GM18520 (cell line): ENCODE measurements around the gene SPATA45.
"Not testable (repeated sequence)": the region's sequence is repeated elsewhere in the genome, so short reads cannot be mapped to it uniquely, and the experiment has no call there.

ENCODE experiments used
- ATAC-seq: cut with Tn5 transposase; IDR thresholded peaks from one replicate; pipeline ENCODE4 v1.9.1; 2021; ENCODE audit not compliant: unreplicated experiment

SPATA45 gene

GRCh38 chr1:212847549-212847948 is at the start of gene SPATA45:
Gene SPATA45 (minus strand): TSS chr1:212847649. CDS start chr1:212836149, 11,500 bp downstream.
- ATAC-seq, result no peak

- no peak for ATAC-seq
Measured at GRCh38 chr1:212892108-212892507, 44.7 kb upstream of the SPATA45 start.

GRCh38 chr1:212884592-212884991 is 37.1 kb upstream of the SPATA45 start:
- no peak for ATAC-seq

- ATAC-seq, result no peak
Measured at GRCh38 chr1:212879947-212880690, 32.7 kb upstream of the SPATA45 start.

DNA sequence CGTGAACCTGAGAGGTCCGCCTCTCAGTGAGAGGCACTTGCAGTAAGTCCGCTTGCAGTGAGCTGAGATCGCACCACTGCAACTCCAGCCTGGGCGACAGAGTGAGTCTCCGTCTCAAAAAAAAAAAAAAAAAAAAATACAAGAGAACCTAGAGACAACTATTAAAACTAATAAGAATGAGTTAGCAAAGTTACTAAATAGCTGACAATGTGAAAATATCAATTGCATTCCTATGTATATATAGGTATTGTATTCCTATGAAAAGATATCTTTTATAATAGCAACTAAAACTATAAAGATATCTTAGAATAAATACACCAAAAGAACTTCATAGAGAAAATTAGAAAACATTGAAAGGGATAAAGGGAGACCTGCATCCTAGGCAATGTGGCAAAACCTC is 31.0 kb upstream of the SPATA45 start:
- no peak for ATAC-seq

GRCh38 chr1:212873518-212873917 is 26.1 kb upstream of the SPATA45 start:
- peak; percentile 80 for ATAC-seq

- no peak for ATAC-seq
Measured at GRCh38 chr1:212871976-212872375, 24.5 kb upstream of the SPATA45 start.

DNA sequence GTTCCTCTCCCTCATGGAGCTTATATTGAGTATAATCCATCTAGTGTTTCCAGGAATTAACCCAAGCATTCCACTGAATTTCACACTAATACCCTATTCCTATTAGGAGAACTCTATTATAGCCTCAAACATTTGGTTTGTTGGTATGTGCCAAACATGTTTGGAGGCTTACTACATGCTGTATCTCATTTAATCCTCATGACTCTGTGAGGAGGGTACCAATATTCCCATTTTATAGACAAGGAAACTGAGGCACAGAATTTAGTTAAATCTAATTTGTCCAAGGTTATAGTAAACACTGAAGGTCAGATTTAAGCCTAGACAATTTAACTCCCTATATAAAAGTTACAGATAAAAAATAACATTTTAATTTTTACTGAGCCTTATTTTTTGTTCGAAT is 19.7 kb upstream of the SPATA45 start:
- ATAC-seq, result no peak

- ATAC-seq, result no peak
Measured at GRCh38 chr1:212864201-212864600, 16.8 kb upstream of the SPATA45 start.

- not testable (repeated sequence) for ATAC-seq
Measured at GRCh38 chr1:212863345-212863744, 15.9 kb upstream of the SPATA45 start.

GRCh38 chr1:212862111-212862690 is 14.8 kb upstream of the SPATA45 start:
- ATAC-seq, result no peak

DNA sequence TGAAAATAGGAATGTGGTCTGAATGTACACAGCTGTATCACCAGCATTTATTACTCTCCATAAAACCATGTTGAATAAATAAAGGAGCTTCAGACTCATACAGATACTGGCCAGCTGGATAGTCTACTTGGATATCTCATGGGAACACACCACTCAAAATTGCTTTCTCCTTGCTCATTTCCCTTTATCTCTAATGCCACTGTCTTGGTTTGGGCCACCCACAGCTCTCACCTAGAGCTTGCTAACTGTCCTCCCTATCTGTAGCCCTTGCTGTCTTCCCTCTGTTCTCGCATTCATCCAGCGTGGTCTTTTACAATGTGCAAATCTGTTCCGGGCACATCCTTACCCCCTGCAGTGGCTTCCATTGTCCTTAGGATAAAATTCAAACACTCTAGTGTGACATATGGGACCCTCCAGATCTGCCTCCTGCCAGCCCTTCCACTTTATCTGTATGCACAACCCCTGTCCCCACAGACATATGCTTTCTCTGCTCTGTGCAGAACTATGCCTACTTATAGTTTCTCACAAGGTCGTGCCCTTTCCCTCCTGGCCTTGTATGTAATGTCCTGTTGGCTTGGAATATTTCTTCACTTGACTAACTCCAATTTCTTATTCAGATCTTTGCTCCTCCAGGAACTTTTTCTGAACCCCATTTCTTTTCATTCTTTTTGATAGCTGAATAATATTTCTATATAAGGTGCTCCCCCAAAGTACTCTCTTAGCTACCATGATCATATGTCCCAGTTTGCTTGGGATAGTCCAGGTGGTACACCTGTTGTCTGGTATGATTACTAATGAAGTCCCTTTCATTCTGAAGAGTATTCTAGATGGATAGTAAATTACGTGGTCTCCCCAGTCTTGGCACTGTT is 13.5 kb upstream of the SPATA45 start:
- ATAC-seq, result no peak

GRCh38 chr1:212858461-212859265 is 11.2 kb upstream of the SPATA45 start:
- ATAC-seq, result peak; percentile 4

DNA sequence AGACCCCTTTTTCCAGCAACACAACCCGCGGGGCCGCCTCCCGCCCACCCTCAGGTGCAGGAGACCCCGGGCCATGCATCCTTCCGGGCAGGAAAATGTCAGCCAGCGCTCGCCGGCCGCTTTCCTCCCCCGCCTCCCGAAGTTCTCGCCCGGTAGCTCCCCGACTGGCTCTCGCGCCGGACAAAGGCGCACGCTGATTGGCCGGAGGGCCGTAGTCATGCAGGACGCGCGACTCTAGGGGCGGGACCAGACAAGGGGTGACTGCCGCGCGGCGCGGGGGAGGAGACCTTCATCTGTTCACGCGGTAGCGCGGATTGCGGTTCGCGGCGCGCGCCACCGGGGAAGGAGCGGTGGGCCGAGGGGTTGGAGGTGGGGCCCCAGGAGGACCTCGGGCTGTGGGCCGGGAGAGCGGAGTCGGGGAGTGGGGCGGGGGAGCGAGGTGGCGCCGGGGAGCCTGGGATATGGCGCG is 10.6 kb upstream of the SPATA45 start, which contains the start of gene FLVCR1:
Gene FLVCR1, plus strand, starts transcription at position 284 of the 469 bp plus-strand sequence. Its CDS starts 178 bp downstream, at position 462.
- peak; percentile 95 for ATAC-seq

DNA sequence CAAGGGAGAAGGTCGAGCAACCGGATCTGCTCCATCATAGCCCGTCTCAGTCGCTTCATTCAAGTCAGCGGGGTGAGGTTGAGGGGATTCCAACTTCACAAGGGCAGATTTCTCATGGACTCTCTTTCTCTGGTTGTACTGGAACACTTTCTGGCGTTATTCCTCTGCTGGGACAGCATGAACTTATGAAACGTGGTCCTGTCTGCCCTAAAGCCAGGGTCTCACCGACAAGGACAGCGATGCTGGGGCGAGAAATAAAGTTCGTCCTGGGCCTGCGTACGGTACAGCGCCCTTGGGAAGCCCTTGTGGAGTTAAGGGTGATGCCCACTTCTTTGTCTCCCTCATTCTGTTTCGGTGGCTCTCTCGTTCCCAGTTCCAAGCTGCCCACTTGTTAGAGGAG is 9.3 kb upstream of the SPATA45 start:
- no peak for ATAC-seq

DNA sequence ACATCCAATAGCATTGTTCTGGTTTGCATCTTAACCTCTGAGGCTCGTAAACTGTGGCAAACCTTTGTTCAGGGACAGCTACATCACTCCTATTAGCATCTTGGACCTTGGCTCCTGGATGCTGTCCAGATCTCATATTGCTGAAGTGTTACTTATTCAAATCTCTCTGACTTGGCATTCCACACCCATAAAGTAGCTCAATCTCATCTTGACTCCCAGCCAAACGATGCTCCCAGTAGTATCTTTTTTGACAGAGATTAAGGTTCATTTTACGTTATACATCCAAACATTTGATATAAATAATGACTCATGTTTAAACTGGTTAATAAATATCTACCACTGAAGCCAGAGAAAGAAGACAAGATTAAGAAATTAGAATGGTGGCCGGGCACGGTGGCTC is 6.2 kb upstream of the SPATA45 start:
- no peak for ATAC-seq

GRCh38 chr1:212852105-212852688 is 4.7 kb upstream of the SPATA45 start:
- ATAC-seq, result no peak

DNA sequence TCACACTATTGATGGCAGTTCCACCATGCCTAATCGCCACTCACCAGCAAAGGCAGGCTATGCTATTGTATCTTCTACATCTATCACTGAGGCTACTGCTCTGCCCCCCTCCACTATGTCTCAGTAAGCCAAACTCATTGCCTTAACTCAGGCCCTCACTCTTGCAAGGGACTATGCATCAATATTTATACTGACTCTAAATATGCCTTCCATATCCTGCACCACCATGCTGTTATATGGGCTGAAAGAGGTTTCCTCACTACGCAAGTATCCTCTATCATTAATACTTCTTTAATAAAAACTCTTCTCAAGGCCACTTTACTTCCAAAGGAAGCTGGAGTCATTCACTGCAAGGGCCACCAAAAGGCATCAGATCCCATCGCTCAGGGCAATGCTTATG is 2.9 kb downstream of the SPATA45 start:
- not testable (repeated sequence) for ATAC-seq

- no peak for ATAC-seq
Measured at GRCh38 chr1:212838145-212838544, 9.3 kb downstream of the SPATA45 start.
